H1 (cell line): ENCODE data around the gene TRDN. TPM values are rescaled to one million over a fixed set of nuclear protein-coding genes. Genes with fewer than 3 reads are reported as not detected.

Experiments
- HDAC2 ChIP-seq, 2 experiments: fragments of 300-600 bp in 1 of 2; sonication (generic) in 1 of 2; IDR thresholded peaks; 2 replicates each; pipeline ENCODE4 v1.6.1; 2011 to 2012; ENCODE audit warnings: low read depth in 2 of 2, low read length in 2 of 2, mild to moderate bottlenecking in 2 of 2, moderate library complexity in 2 of 2, borderline replicate concordance in 1 of 2, inconsistent platforms in 1 of 2
- polyA plus RNA-seq, 7 experiments: library from polyadenylated mRNA; depleted of rRNA in 3 of 7; stranded (reverse) in 5 of 7; unstranded in 2 of 7; fragments of >200 nt in 5 of 7; fragments of 200-250 nt in 2 of 7; gene quantifications; 1 replicate in 5 of 7; 2 replicates in 1 of 7; 4 replicates in 1 of 7; pipeline versions ENCODE4 v1.2.1 to v1.2.3, GENCODE V29; 2011 to 2013; ENCODE audit warnings: missing spikeins in 2 of 7, mixed read lengths in 2 of 7
- total RNA-seq: library from RNA; stranded (reverse); fragmentation: NEBNext Ultra II Directional; extraction: Animal tissue kit (Norgen Biotek cat#: 25700); gene quantifications from 2 replicates; pipeline ENCODE4 v1.2.1, GENCODE V29; 2021

TRDN gene
- total and polyA plus RNA-seq, 2 of the 8 experiments (the other 6 are each of a cell fraction or from before 2014, with no cell fraction given), result 1.6 to 41.6 TPM

- no peak for TF ChIP-seq HDAC2 (IDR thresholded peaks at IDR 0.05; ENCODE audit: borderline replicate concordance in 1 of 2, low read depth in 2 of 2, low read length in 2 of 2)
- TF ChIP-seq, all 59 proteins: peak for 0
Observed at GRCh38 chr6:123333000-123333756, 303.6 kb downstream of the TRDN start (continued).
